ENCODE data around the gene STXBP1.
"Not testable (repeated sequence)": the region's sequence is repeated elsewhere in the genome, so short reads cannot be mapped to it uniquely, and the experiment has no call there.

STXBP1 gene

GRCh38 chr9:127578952-127579853 lies 32.9 kb upstream of the STXBP1 start:
- peak overlapping the region; percentile 26 to 65 for H3K4me3 ChIP-seq (replicated peaks in 1 of 2; ENCODE audit: low read depth in 2 of 2, low read length in 2 of 2)
- peak; percentile 52 for TF ChIP-seq CTCF (IDR thresholded peaks at IDR 0.05; ENCODE audit: low read depth, low read length)
- peak; percentile 95 to 98 for DNase-seq (ENCODE audit: low read depth in 2 of 2)

GRCh38 chr9:127580366-127580765 lies 31.7 kb upstream of the STXBP1 start:
- no peak for TF ChIP-seq CTCF (IDR thresholded peaks at IDR 0.05; ENCODE audit: low read depth, low read length)
- no peak for DNase-seq (ENCODE audit: low read depth in 2 of 2)
- no peak overlapping the region for H3K4me3 ChIP-seq (replicated peaks in 1 of 2; ENCODE audit: low read depth in 2 of 2, low read length in 2 of 2)

GRCh38 chr9:127580879-127581475 lies 31.1 kb upstream of the STXBP1 start:
- TF ChIP-seq CTCF (IDR thresholded peaks at IDR 0.05; ENCODE audit: low read depth, low read length): no peak
- H3K4me3 ChIP-seq (replicated peaks in 1 of 2; ENCODE audit: low read depth in 2 of 2, low read length in 2 of 2): no peak overlapping the region
- DNase-seq (ENCODE audit: low read depth in 2 of 2): no peak

GRCh38 chr9:127584474-127584805 lies 27.6 kb upstream of the STXBP1 start:
- H3K4me3 ChIP-seq (replicated peaks in 1 of 2; ENCODE audit: low read depth in 2 of 2, low read length in 2 of 2); DNase-seq (ENCODE audit: low read depth in 2 of 2): not testable (repeated sequence)

GRCh38 chr9:127585161-127585819 lies 26.8 kb upstream of the STXBP1 start:
- H3K4me3 ChIP-seq (replicated peaks in 1 of 2; ENCODE audit: low read depth in 2 of 2, low read length in 2 of 2): no peak overlapping the region
- TF ChIP-seq CTCF (IDR thresholded peaks at IDR 0.05; ENCODE audit: low read depth, low read length): no peak
- DNase-seq (ENCODE audit: low read depth in 2 of 2): no peak

GRCh38 chr9:127586096-127586495 lies 26.0 kb upstream of the STXBP1 start:
- H3K4me3 ChIP-seq (replicated peaks in 1 of 2; ENCODE audit: low read depth in 2 of 2, low read length in 2 of 2): no peak overlapping the region
- no peak for TF ChIP-seq CTCF (IDR thresholded peaks at IDR 0.05; ENCODE audit: low read depth, low read length)
- no peak for DNase-seq (ENCODE audit: low read depth in 2 of 2)

GRCh38 chr9:127586537-127586936 lies 25.5 kb upstream of the STXBP1 start:
- peak; percentile 85 for TF ChIP-seq CTCF (IDR thresholded peaks at IDR 0.05; ENCODE audit: low read depth, low read length)
- peak; percentile 87 to 89 for DNase-seq (ENCODE audit: low read depth in 2 of 2)

More at GRCh38 chr9:127586537-127586936, 25.5 kb upstream of the STXBP1 start:
- no peak overlapping the region for H3K4me3 ChIP-seq (replicated peaks in 1 of 2; ENCODE audit: low read depth in 2 of 2, low read length in 2 of 2)

Measured in cardiac fibroblast (primary cell).